Activated CD4-positive, alpha-beta T cell treated with anti-CD3 and anti-CD28 coated beads, Interleukin-2, amount 10 ng/mL, durations not matched to agents 24 days and 14 days (primary cell): Measurements from ENCODE around the gene B3GALT5. TPM values are rescaled to one million over a fixed set of nuclear protein-coding genes. Genes with fewer than 3 reads are reported as not detected.

ENCODE experiments used
- DNase-seq: peaks from one replicate; pipeline ENCODE4 v3.0.0; 2022
- H3K27ac Mint-ChIP-seq: one replicate; pipeline ENCODE4 v1.8.0; 2022; ENCODE audit warnings: mild to moderate bottlenecking, mixed read lengths
- H3K27me3 Mint-ChIP-seq: one replicate; pipeline ENCODE4 v1.8.0; 2022; ENCODE audit warnings: mixed read lengths
- H3K36me3 Mint-ChIP-seq: one replicate; pipeline ENCODE4 v1.8.0; 2022; ENCODE audit warnings: low read depth, mild to moderate bottlenecking, mixed read lengths
- H3K4me1 Mint-ChIP-seq: one replicate; pipeline ENCODE4 v1.8.0; 2021; ENCODE audit warnings: mixed read lengths
- H3K4me3 Mint-ChIP-seq: one replicate; pipeline ENCODE4 v1.8.0; 2022; ENCODE audit warnings: mild to moderate bottlenecking, moderate library complexity, mixed read lengths
- H3K9me3 Mint-ChIP-seq: one replicate; pipeline ENCODE4 v1.8.0; 2021; ENCODE audit warnings: mixed read lengths
- intact Hi-C: fragments of 100-400 bp; cut with micrococcal nuclease; formaldehyde crosslinking; loops from one replicate; pipeline ENCODE4 v1.15.1; 2023
- total RNA-seq: library from RNA; stranded (reverse); gene quantifications from 2 replicates; pipeline ENCODE4 v1.2.3, GENCODE V29; 2022

The B3GALT5 gene
- total RNA-seq, 1 donor from 2014 or later = not detected

- peaks cover 1% of the 10 kb centered on the region for H3K27me3 Mint-ChIP-seq
- intact Hi-C loops = no loop called here
- no peak for DNase-seq
- H3K4me3 Mint-ChIP-seq = no peak overlapping the region
- no peaks in the 10 kb centered on the region for H3K36me3 Mint-ChIP-seq
- H3K4me1 Mint-ChIP-seq = no peaks in the 10 kb centered on the region
- H3K9me3 Mint-ChIP-seq = no peaks in the 10 kb centered on the region
- H3K27ac Mint-ChIP-seq = no peak overlapping the region
Observed at GRCh38 chr21:39625211-39625895, 12.6 kb downstream of the B3GALT5 start.

GRCh38 chr21:39628385-39628784 is 15.6 kb downstream of the B3GALT5 start:
- Mint-ChIP-seq H3K4me3 (no peak overlapping the region), H3K36me3 (no peaks in the 10 kb centered on the region), H3K4me1 (no peaks in the 10 kb centered on the region), H3K27ac (no peak overlapping the region), H3K27me3 (no peaks in the 10 kb centered on the region), H3K9me3 (no peaks in the 10 kb centered on the region)
- DNase-seq = no peak
- intact Hi-C loops = no loop called here

DNA sequence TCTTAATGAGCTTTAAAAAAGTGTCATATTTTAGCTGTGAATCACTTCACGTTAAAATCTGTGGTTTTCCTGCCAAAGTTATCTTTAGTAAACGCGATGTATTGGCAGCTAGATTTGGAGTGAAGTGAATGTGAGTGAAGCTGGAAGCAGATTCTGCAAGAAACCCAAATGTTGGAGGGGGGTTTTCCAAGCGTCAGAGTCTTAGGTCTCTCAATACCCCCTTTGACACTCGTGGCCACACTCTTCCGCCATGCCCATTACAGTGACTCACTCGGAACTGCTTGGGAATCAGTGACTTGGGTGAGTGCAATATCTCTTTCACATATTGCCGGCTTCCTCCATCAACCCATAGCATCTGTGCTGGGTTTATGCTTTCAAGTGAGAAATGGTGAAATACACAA is 17.5 kb downstream of the B3GALT5 start:
- Mint-ChIP-seq H3K27ac (no peak overlapping the region), H3K4me3 (no peak overlapping the region), H3K36me3 (no peaks in the 10 kb centered on the region), H3K9me3 (no peaks in the 10 kb centered on the region), H3K4me1 (no peaks in the 10 kb centered on the region), H3K27me3 (no peaks in the 10 kb centered on the region)
- intact Hi-C loops = no loop called here
- no peak for DNase-seq

- intact Hi-C loops = no loop called here
- H3K9me3 Mint-ChIP-seq = no peaks in the 10 kb centered on the region
- no peaks in the 10 kb centered on the region for H3K36me3 Mint-ChIP-seq
- no peak for DNase-seq
- no peaks in the 10 kb centered on the region for H3K27me3 Mint-ChIP-seq
- H3K4me3 Mint-ChIP-seq = no peak overlapping the region
- H3K27ac Mint-ChIP-seq = no peak overlapping the region
- no peaks in the 10 kb centered on the region for H3K4me1 Mint-ChIP-seq
Observed at GRCh38 chr21:39630827-39631226, 18.1 kb downstream of the B3GALT5 start.

DNA sequence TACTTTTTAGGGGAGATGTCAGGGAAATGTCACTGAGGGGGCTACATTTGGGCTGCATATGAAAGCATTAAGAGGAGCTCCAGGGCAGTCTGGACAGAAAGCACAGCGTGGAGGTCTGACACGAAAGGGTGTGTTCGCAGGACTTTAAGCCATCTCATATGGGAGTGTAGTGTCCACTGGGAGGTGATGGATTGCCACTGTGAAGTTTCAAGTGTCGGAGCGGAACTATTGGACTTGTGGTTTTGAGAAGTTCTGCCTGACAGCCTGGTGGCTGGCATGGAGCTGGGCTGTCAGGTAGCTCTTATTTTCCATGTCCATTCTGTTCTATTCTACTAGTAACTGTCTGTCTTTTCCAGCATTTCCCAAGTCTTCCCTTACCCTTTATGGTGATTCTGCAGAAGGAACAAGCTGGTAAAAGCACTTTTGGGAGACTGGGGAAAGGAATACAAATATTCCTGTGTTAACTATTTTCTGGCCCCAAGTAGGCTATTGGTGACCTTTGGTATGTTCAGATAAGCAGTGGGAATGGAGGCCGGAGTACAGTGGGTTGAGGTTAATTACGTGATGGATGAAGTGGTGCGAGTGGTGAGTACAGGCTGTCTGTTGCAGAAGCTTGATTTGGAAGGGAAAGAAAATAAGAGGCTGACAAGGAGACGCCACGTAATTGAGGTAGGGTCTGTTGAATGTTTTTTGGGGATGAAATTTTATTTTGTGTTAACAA is 19.3 kb downstream of the B3GALT5 start:
- no peak for DNase-seq
- no peaks in the 10 kb centered on the region for H3K4me1 Mint-ChIP-seq
- no peaks in the 10 kb centered on the region for H3K9me3 Mint-ChIP-seq
- no peak overlapping the region for H3K27ac Mint-ChIP-seq
- intact Hi-C loops = no loop called here
- no peaks in the 10 kb centered on the region for H3K27me3 Mint-ChIP-seq
- H3K36me3 Mint-ChIP-seq = no peaks in the 10 kb centered on the region
- no peak overlapping the region for H3K4me3 Mint-ChIP-seq

- H3K27ac Mint-ChIP-seq = no peak overlapping the region
- H3K27me3 Mint-ChIP-seq = no peaks in the 10 kb centered on the region
- intact Hi-C loops = no loop called here
Observed at GRCh38 chr21:39632796-39633442, 20.2 kb downstream of the B3GALT5 start.

DNA sequence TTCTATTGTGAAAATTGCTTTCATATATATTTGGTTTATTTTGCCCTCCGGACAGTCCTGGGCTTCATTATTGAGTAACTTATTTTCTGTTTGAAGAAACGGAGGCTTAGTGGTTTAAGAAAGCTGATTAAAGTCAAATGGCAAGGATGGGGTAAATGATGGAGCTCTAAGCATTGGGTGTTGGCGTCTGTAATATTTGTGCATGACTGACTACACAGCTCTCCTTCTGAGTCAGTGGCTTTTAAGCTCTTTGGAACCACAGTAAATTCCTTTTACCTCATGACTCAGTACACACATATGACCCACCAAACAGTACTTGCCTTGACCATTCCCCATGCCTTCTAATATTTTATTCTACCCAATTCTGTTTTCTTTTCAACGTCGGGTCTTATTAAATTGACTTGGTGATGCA is 21.0 kb downstream of the B3GALT5 start:
- H3K4me3 Mint-ChIP-seq = no peak overlapping the region
- DNase-seq = no peak
- no peaks in the 10 kb centered on the region for H3K36me3 Mint-ChIP-seq
- no peaks in the 10 kb centered on the region for H3K4me1 Mint-ChIP-seq
- H3K27ac Mint-ChIP-seq = no peak overlapping the region
- H3K27me3 Mint-ChIP-seq = no peaks in the 10 kb centered on the region
- no peaks in the 10 kb centered on the region for H3K9me3 Mint-ChIP-seq
- intact Hi-C loops = no loop called here

More at GRCh38 chr21:39632796-39633442, 20.2 kb downstream of the B3GALT5 start:
- Mint-ChIP-seq H3K9me3 (no peaks in the 10 kb centered on the region), H3K36me3 (no peaks in the 10 kb centered on the region), H3K4me1 (no peaks in the 10 kb centered on the region), H3K4me3 (no peak overlapping the region)
- DNase-seq = no peak

DNA sequence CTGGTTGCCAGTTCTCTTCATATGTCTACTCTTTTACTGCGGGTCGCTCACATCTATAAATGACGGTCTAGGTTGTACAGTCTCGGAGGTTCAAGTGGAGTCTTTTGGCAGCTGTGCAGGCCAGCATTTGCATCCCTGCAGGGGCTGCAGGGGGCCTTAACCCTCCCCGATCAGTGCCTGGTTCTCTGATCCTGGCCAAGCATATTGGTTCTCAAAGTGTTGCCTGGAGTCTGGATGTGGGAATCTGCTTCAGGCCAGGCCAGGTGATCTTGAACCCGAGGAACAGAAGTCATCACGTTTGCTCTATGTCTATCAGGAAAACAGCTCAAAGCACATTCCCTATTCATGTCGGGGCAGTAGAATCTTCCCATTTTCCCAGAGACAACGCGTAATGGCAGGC is 21.8 kb downstream of the B3GALT5 start:
- intact Hi-C loops = no loop called here
- Mint-ChIP-seq H3K4me3 (no peak overlapping the region), H3K9me3 (no peaks in the 10 kb centered on the region), H3K36me3 (no peaks in the 10 kb centered on the region), H3K27me3 (no peaks in the 10 kb centered on the region), H3K27ac (no peak overlapping the region), H3K4me1 (no peaks in the 10 kb centered on the region)
- no peak for DNase-seq

- Mint-ChIP-seq H3K27ac (no peak overlapping the region), H3K27me3 (no peaks in the 10 kb centered on the region), H3K9me3 (no peaks in the 10 kb centered on the region), H3K4me3 (no peak overlapping the region), H3K4me1 (no peaks in the 10 kb centered on the region), H3K36me3 (no peaks in the 10 kb centered on the region)
- intact Hi-C loops = no loop called here
- DNase-seq = no peak
Observed at GRCh38 chr21:39637197-39637970, 24.6 kb downstream of the B3GALT5 start.

DNA sequence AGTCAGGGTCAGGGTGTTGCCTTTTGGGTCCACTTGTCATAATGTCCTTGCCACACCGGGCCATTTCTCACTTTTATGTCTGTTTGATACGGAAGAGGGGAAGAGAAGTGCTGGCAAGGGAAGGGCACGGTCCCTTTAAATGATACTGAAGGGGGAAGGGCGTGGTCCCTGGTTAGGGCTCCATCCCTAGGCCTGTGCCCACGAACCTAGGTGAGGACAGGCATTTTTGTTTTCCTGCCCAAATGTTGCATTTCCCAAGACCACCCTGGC is 25.2 kb downstream of the B3GALT5 start:
- H3K36me3 Mint-ChIP-seq = no peaks in the 10 kb centered on the region
- H3K9me3 Mint-ChIP-seq = no peaks in the 10 kb centered on the region
- H3K27me3 Mint-ChIP-seq = no peaks in the 10 kb centered on the region
- DNase-seq = no peak
- no peaks in the 10 kb centered on the region for H3K4me1 Mint-ChIP-seq
- H3K4me3 Mint-ChIP-seq = no peak overlapping the region
- no peak overlapping the region for H3K27ac Mint-ChIP-seq
- intact Hi-C loops = no loop called here

GRCh38 chr21:39638281-39638680 is 25.5 kb downstream of the B3GALT5 start:
- Mint-ChIP-seq H3K36me3 (no peaks in the 10 kb centered on the region), H3K27ac (no peak overlapping the region), H3K27me3 (no peaks in the 10 kb centered on the region), H3K9me3 (no peaks in the 10 kb centered on the region), H3K4me1 (no peaks in the 10 kb centered on the region), H3K4me3 (no peak overlapping the region)
- DNase-seq = no peak
- intact Hi-C loops = no loop called here

- intact Hi-C loops = no loop called here
- no peak for DNase-seq
- H3K27me3 Mint-ChIP-seq = no peaks in the 10 kb centered on the region
- no peaks in the 10 kb centered on the region for H3K4me1 Mint-ChIP-seq
- no peaks in the 10 kb centered on the region for H3K36me3 Mint-ChIP-seq
- no peak overlapping the region for H3K4me3 Mint-ChIP-seq
- H3K9me3 Mint-ChIP-seq = no peaks in the 10 kb centered on the region
- H3K27ac Mint-ChIP-seq = no peak overlapping the region
Observed at GRCh38 chr21:39640754-39641153, 28.0 kb downstream of the B3GALT5 start.

- Mint-ChIP-seq H3K27ac (no peak overlapping the region), H3K36me3 (no peaks in the 10 kb centered on the region), H3K4me3 (no peak overlapping the region), H3K27me3 (no peaks in the 10 kb centered on the region), H3K4me1 (no peaks in the 10 kb centered on the region), H3K9me3 (peaks cover 4% of the 10 kb centered on the region)
- no peak for DNase-seq
- intact Hi-C loops = no loop called here
Observed at GRCh38 chr21:39641827-39642450, 29.2 kb downstream of the B3GALT5 start.
